ENCODE results near the gene MTG2.

GRCh38 chr20:62198931-62199330 is 16.1 kb downstream of the MTG2 start:
- TF ChIP-seq POLR2A (IDR thresholded peaks at IDR 0.05; ENCODE audit: low read depth, low read length) (no peak), CTCF (conservative IDR thresholded peaks at IDR 0.05; ENCODE audit: low read depth, low read length) (no peak)

Data from IMR-90 (cell line).